SK-N-MC (cell line): ENCODE results near the gene IL36B.

Experiments
- EZH2 ChIP-seq: fragments of 200-600 bp; sonication (generic); IDR thresholded peaks from one replicate; pipeline ENCODE4 v1.6.1; 2017; ENCODE audit warnings: antibody characterized with exemption
- POLR2AphosphoS5 ChIP-seq: IDR thresholded peaks from 2 replicates; pipeline ENCODE4 v1.6.1; 2012; ENCODE audit warnings: mild to moderate bottlenecking, low read depth, low read length, borderline replicate concordance

GRCh38 chr2:113068706-113069485 is 16.2 kb upstream of the IL36B start:
- no peak for TF ChIP-seq POLR2AphosphoS5
- TF ChIP-seq EZH2, result no peak
